Sciatic nerve (tissue), 2 donors: ENCODE data around the gene MKKS. TPM values are rescaled to one million over a fixed set of nuclear protein-coding genes. Genes with fewer than 3 reads are reported as not detected.

Experiments
- ATAC-seq: fragments of 200-7000 bp; cut with Tn5 transposase; one replicate; pipeline ENCODE4 v1.9.1; 2020; ENCODE audit warnings: mild to moderate bottlenecking, moderate library complexity
- DNase-seq: peaks from one replicate; pipeline ENCODE4 v3.0.0-alpha.2; 2020; ENCODE audit warnings: low spot score
- intact Hi-C: fragments of 100-400 bp; cut with DNase I; formaldehyde crosslinking; loops from one replicate; pipeline ENCODE4 v1.14.2; 2022
- total RNA-seq: library from RNA; stranded (reverse); fragmentation: NEBNext Ultra II Directional; extraction: Animal tissue kit (Norgen Biotek cat#: 25700); gene quantifications from one replicate; pipeline ENCODE4 v1.2.1, GENCODE V29; 2021
- donor health status: DM: no; HTN: no; CAD: no.
- donor health status: DM: no; HTN: no; CAD: no.

MKKS gene
- total RNA-seq, 1 donor from 2014 or later, result 15.0 TPM

GRCh38 chr20:10376270-10377075 lies 57.5 kb downstream of the MKKS start:
- intact Hi-C loops, result no loop called here
- ATAC-seq (no peak), DNase-seq (no peak)

DNA sequence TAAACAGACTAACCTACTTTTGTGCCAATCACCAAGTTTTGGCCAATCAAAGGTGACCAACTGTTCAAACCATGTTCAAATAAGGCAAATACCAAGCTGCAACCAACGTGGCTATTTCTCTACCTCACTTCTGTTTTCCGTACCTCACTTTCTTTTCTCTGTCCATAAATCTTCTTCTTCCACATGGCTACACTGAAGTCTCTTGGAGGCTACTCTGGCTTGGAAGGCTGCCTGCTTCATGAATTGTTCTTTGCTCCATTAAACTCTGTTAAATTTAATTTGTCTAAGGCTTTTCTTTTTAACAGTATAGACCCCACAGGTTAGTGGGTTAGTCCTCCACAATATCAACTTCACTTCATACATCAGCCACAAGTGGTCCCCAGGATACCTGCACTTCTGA lies 58.8 kb downstream of the MKKS start:
- ATAC-seq (no peak), DNase-seq (no peak)
- intact Hi-C loops, result no loop called here

DNA sequence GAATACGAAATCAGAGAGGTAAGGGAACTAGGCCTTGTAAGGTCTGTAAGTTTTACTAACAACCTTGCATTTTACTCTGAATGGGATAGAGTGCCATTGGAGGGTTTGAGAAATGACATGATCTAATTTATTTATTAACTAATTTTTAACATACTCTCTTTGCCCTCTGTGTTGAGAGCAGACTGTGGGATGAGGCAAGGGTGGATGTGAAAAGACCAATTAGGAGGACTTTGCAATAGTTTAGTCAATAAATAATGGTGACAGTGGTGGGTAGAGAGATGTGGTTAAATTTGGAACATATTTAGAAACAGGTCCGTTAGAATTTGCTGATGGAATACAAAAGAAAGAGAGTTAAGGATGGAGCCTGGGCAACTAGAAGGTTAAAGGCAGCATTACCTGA lies 60.0 kb downstream of the MKKS start:
- intact Hi-C loops, result no loop called here
- DNase-seq, result no peak
- ATAC-seq, result no peak

DNA sequence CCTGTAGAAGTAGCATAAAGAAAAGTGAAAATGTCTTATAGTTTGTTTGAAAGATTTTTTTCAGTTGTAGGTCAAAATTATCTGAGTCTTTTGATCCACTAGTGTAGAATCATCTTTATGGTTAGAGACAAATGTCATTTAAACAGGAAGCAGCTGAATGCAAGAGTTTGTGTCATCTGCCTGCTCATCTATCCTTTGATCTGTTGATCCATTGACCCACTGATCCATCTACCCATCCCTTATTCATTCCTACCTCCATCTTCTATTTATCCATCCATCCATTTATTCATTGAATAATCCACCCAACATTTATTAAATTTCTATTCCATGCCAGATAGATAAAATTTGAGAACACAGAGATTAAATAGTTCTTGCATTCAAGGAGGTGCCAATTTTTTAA lies 62.6 kb downstream of the MKKS start:
- no peak for DNase-seq
- ATAC-seq, result no peak
- intact Hi-C loops, result no loop called here

DNA sequence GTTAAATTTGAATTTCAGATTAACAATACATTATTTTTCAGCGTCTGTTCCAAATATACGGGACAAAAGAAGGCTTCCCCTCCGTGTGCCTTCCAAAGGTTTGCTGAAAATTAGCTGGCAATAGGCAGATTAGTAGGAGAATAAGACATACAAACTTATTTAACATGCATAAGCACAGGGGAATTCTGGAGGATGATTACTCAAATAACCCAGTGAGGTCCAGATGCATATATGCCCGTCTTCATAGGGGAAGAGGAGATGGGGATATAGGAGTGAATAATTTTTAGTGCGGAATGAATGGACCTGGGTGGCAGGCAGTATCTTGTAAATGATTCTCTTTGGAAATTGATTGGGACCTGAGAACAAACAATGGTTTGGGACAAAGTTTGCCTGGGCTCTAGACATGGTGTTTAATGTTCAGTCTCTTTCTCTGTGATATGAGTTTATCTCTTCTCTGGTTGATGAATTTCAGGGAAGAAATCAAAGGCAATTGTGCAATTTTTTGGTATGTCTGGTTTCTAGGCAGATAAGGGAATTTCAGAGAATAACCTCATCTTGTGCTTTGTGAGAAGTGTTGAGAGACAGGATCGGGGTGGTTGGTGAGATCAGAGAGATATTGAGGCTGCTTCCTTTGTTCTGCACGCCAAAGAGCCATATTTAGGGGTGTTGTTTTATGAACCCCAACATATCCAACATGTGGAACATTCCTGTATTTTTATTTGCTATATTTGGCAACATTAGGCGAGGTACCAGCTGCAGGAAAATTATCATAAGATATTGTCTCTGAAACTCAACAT lies 63.7 kb downstream of the MKKS start:
- intact Hi-C loops, result no loop called here
- no peak for ATAC-seq

GRCh38 chr20:10369723-10370090 lies 64.3 kb downstream of the MKKS start:
- intact Hi-C loops, result no loop called here
- no peak for ATAC-seq
- DNase-seq, result no peak

More for the DNA sequence above, 63.7 kb downstream of the MKKS start:
- DNase-seq, result no peak

DNA sequence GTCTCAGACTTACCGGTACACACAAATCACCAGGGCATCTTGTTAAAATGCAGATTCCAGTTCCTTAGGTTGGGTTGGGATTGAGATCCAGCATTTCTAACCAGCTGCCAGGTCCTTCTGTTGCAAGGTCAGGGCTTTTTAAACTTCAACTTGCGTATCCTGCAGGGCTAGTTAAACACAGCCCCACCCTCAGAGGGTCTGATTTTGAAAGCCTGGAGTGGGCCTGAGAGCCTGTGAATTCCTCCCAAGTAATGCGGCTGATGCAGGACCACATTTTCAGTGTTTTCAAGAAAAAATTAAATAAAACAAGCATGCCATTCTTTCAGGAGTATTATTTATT lies 65.3 kb downstream of the MKKS start:
- intact Hi-C loops, result no loop called here
- no peak for DNase-seq

GRCh38 chr20:10367943-10368701 lies 65.9 kb downstream of the MKKS start:
- intact Hi-C loops, result no loop called here
- no peak for ATAC-seq
- no peak for DNase-seq

More for the DNA sequence above, 65.3 kb downstream of the MKKS start:
- no peak for ATAC-seq

DNA sequence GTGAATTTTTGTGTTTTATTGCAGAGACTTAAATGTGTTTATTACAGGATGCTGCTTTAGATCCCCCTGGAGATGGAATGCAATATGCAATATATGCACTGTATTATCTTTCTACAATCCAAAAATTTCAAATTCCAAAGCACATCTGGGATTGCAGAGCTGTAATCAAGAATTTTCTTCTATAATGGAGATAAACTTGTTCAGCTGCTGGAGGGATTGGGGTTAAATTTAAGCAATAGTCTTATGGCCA lies 66.4 kb downstream of the MKKS start:
- no peak for DNase-seq

DNA sequence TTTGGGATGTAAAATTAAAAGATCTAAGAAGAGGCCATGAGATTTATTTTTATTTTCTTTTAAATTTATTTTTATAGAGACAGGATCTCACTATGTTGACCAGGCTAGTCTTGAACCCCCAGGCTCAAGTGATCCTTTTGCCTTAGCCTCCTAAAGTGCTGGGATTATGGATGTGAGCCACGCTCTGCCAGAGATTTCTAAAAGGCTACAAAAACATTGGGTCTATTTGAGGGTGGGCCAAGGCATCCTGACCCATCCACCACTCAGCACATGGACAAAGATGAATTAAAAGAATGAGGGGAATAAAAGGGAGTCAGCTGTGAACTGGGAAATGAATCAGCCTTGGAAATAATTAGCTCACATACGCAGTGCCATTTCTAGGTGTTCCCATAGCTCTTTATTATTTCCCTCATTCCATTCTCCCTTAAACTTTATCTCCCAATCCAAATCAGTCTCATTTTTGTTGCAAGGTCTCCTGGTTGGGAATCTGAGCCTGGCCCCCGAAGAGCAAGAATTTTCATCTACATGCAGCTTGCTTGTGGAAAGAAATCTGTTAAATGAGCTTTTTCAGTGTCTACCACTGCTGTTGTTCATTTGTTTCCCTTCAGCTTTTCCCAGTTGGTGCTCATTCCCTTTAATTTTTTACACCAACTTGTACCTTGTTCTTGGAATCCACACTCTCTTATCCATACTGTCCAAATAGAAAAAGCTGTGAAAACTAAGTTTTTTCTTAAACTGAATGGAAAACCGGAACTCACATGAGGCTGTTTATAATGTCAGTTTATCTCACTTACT lies 66.9 kb downstream of the MKKS start:
- DNase-seq (no peak), ATAC-seq (no peak)
- intact Hi-C loops, result no loop called here

More for the DNA sequence above, 66.4 kb downstream of the MKKS start:
- intact Hi-C loops, result no loop called here
- ATAC-seq, result no peak

DNA sequence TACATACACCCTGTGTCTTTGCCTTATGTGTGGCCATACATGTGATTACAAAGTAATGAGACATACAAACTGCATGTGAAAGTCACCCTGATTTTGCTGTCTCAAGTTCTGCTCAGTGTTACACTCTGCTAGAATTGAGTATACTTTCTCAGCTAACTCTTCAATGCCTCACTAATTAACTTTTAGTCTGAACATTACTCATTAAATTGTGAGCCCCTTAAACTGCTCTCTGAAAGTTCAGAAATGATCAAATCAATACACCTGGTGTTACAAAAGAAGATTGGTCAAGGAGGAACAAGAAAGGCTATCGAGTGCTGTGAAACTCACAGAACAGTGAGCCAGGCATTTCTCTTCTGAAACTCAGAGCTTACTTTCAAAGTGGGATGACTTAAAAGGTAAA lies 71.3 kb downstream of the MKKS start:
- ATAC-seq, result no peak
- no peak for DNase-seq
- intact Hi-C loops, result no loop called here

DNA sequence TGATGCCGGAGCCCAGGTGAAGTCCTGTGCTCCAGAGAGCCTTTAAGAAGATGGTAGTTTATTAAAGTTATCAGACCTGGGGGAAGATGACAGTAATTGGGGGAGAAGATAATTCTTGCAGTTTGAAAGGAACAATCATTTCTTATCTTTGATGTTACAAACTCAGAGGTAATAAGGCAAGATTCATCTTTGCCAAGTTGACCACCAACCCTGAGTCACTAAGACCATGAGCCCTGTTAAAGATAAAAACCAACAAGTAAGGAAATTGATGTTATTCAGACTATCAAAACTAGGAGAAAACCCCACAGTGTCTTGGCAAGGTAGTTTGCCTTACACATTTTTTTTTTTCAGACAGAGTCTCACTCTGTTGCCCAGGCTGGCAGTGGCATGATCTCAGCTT lies 73.1 kb downstream of the MKKS start:
- DNase-seq (no peak), ATAC-seq (no peak)
- intact Hi-C loops, result no loop called here

DNA sequence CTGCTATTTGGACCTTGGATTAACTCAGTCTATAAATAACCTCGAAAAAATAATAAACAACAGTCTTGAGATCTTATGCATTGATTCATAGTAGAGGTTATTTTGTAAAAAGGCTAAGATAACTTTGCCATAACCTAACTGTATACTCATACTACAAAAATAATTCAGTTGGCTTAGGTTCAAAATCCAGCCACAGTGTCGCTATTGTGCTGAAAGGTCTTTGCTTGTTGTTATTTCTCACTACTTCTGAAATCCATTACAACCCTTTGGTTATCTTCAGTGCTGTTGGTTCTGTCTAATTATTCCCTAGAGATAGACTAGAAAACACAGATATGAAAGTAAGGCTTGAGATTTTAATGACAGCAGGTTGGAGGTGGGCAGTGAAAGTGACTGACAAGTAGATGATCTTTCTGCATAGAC lies 74.4 kb downstream of the MKKS start:
- DNase-seq (no peak), ATAC-seq (no peak)
- intact Hi-C loops, result no loop called here

DNA sequence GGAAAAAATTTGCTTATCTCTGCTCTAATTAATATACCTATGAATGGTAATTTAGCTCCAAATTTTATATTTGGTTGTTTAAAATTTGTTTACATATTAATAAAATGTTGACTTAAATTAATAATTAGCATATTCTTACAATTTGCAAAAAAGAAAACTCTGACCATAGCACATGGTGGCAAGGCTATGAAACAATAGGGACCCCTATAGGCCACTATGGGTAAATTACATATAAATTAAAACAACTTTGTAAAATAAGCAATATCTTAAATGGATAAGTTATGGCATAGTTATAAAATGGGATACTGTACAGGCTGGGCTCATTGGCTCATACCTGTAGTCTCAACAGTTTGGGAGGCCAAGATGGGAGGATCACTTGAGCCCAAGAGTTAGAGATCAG lies 76.0 kb downstream of the MKKS start:
- DNase-seq (no peak), ATAC-seq (no peak)
- intact Hi-C loops, result no loop called here

DNA sequence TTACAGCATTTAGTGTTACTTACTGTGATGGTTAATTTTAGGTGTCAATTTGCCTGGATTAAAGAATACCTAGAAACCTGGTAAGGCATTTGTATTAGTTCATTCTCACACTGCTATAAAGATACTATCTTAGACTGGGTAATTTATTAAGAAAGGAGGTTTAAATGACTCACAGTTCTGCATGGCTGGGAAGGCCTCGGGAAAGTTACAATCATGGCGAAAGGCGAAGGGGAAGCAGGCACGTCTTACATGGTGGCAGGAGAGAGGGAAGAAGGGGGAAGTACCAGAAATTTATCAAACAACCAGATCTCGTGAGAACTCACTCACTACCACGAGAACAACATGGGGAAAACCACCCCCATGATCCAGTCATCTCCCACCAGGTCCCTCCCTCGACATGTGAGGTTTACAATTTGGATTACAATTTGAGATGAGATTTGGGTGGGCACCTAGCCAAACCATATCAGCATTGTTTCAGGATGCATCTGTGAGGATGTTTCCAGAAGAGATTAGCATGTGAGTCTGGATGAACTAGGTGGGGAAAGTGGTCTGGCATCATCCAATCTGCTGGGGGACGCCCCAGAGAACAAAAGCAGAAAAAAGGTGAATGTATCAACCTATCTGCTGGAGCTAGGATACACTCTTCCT lies 76.8 kb downstream of the MKKS start:
- ATAC-seq (no peak), DNase-seq (no peak)
- intact Hi-C loops, result no loop called here

DNA sequence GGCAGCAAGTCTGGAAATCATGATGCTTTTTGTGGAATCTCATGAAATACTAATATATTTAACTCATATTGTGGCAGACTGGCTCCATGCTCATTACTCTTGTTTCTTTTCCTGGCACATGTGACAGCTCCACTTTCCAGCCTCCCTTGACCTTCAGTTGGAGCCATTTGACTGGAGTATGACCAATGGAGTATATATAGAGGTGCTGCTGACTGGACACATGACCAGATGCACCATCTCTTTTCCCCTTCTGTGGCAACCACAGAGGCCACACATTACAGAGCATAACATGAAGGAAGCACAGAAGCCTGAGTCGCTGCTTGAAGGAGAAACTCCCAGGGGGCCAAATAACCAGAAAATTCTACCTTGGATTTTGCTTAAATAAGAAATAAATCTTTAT lies 77.4 kb downstream of the MKKS start:
- ATAC-seq (no peak), DNase-seq (no peak)
- intact Hi-C loops, result no loop called here

DNA sequence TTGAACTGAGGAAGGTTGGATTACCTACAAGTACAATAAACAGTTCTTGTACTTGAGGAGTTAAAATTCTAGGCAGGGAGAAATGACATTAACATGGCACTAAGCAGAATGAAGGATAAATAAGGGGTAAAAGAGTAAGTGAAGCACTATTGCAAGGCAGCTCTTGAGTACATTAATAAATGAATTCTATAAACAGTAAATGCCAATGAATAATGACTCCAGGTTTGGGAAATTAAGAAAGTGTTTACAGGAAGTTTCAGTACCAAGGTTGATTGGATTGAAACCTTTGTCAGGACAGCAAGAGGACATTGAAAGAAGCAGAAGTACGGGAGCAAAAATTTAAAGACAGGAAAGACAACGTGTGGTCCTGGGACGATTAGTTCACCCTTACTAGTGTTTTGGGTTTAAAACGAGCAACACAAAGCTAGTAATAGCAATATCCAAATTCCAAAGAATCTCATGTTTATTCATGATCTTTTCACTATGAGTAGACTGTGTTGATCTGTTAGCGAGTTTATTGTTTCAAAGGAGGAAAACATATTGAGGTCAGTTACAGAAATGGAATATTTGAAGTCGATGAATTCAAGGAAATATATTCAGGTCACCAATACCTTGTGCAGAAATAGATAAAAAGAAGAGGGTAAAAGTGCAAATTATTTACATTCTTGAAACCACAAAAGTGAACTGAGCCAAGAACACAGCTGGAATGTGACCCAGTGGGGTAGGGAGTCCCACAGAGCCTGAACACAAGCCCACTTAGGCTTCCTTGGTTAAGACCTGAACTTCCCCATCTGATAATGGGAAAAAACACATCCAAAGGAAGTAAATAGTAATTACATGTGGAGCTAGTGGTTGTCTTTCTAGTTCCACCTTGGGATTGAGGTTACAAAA lies 80.8 kb downstream of the MKKS start:
- intact Hi-C loops, result no loop called here
- ATAC-seq, result no peak
- no peak for DNase-seq
